Activated effector memory CD4-positive, alpha-beta T cell treated with anti-CD3 and anti-CD28 coated beads, Interleukin-2, amount 50 U/mL, for 16 hours (primary cell): ENCODE measurements around the gene PCSK6.
"Not testable (repeated sequence)": the region's sequence is repeated elsewhere in the genome, so short reads cannot be mapped to it uniquely, and the experiment has no call there.

Experiments used
- DNase-seq: peaks from one replicate; pipeline ENCODE4 v3.0.0-alpha.2; 2020

The PCSK6 gene

DNA sequence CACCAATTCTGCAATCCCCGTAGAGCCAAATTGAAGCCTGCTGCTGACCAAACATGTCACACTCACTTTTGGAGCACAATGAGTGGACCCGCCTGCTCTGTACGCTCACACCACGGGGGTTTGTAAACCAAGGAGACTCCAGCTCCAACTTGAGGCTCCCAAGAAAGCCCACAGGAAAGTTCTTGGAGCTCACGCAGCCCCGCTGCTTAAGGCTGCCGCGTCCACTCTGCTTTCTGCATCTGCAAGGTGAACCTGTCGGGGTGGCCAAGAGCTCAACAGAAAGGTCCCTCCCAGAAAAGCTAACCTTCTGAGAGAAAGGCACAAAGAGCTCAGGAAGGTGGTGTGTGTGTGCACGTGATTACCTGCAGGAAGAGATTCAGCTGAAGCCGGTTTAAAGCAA, 94.9 kb downstream of the PCSK6 start:
- DNase-seq: peak; percentile 8

- peak; percentile 33 for DNase-seq
Measured at GRCh38 chr15:101394056-101394630, 95.4 kb downstream of the PCSK6 start.

DNA sequence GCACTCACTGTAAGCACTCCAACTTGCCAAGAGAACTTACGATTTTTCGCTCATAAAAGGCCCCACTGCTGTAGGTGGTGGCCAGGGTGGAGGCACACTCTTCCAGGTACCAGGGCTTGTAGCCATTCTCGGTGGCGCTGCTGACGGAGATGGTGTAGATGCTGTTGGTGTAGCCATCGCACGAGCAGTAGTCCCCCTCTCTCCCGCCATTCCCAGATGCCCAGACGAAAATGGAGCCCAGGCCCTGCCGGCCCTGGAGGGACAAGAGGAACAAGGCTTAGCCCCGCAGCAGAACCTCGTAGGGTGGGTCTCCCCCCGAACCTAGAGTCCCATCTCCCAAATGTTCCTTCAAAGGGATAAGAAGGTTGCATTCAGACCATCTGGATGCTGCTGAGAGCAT, 96.3 kb downstream of the PCSK6 start:
- peak; percentile 25 for DNase-seq

- DNase-seq: peak; percentile 19
Measured at GRCh38 chr15:101391981-101392640, 97.4 kb downstream of the PCSK6 start.

- DNase-seq: peak; percentile 30
Measured at GRCh38 chr15:101391431-101391830, 98.1 kb downstream of the PCSK6 start.

GRCh38 chr15:101390462-101390861, 99.0 kb downstream of the PCSK6 start:
- peak; percentile 45 for DNase-seq

- peak; percentile 58 for DNase-seq
Measured at GRCh38 chr15:101390060-101390459, 99.4 kb downstream of the PCSK6 start.

GRCh38 chr15:101389362-101389761, 100.1 kb downstream of the PCSK6 start:
- peak; percentile 38 for DNase-seq

DNA sequence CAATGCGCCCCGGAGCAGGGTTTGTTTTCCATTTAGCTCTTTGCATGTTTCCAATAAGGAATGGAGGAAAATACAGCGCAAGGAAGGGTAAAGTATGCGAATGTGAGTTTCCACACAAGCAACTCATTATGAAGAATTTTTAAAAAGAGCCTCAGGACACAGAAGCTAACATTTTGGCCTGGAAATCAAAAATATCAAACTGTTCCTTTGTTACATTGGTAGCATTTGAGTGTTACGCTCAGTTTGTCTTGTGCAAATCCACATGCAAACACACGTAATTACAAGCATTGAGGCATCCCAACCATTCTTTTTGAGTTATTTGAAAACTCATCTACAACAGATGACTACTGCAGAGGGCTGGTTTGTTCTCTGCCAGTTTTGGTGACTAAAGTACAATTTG, 101.5 kb downstream of the PCSK6 start:
- DNase-seq: peak; percentile 3

GRCh38 chr15:101387574-101387973, 101.9 kb downstream of the PCSK6 start:
- no peak for DNase-seq

DNA sequence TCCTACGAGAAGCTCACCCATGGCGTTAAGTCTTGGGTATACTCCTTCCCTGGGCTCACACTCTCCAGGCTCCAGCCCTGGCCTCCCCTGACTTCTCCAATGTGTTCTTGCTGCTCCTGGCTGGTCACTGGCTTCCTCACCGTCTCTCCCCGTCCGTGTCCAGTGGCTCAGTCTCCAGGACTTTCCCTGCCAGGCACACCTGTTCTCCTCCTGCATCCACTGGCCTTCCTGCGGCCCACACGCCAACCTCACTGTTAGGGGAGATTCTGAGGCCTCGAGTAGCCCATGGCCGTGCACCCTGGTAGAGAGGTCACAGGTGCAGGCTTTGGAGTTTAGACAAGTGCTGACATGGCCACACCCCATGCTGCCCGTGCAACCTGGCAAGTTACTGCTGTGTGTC, 102.5 kb downstream of the PCSK6 start:
- no peak for DNase-seq

DNA sequence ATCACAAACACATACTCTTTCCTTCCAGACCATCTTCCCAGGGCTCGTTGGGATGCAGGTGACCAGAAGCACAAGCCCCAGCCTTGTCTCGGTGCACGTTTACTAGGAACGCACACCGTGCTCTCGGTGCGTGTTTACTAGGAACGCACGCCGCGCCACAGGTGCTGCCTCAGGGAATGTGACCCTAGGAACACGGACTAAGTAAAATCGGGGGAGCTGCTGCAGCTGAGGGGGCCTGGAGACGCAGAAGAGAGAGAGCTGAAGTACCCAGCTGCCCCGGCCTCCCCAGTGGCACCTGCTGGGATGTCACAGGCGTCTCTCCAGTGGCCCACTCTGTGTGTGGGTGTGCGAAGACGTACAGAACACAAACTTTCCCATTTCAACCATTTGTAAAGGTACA, 103.5 kb downstream of the PCSK6 start:
- DNase-seq: peak; percentile 17

DNA sequence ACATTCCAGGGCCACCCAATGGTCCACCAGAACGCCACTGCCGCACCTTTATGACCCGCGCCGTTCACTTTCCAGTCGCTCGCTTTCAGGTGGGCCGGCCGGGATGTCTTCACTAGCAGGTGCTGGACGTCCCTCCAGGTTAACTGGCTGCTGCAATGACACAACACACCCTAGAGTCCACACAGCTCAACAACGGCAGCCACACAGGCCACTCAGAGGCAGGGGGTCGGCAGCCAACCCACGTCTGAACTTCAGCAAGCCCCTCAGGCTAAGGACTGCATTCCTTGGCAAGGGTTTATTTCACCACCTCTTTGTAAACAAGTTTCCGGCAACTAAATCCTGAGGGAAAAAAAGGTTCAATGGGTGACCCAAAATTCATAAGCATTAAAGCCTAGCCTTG, 105.2 kb downstream of the PCSK6 start:
- DNase-seq: peak; percentile 17

DNA sequence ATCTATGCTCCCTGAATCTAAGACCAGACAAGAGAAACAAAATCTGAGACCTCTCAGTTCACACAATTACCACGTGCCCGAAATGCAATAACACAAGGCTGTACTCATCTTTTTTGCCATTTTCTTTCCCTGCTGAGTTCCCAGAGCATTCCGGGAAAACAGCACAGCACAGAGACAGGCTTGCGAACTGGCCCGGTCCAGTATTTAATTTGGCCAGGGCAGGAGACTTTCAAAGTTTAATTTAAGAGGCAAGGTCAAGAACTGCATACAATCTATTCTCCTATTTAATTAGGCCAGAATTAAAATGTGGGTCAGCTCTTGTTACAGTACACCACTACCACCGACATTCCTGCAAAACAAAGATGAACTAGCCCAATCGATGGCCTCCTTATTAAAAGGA, 107.0 kb downstream of the PCSK6 start:
- peak; percentile 2 for DNase-seq

- peak; percentile 39 for DNase-seq
Measured at GRCh38 chr15:101381671-101382212, 107.8 kb downstream of the PCSK6 start.

- DNase-seq: no peak
Measured at GRCh38 chr15:101380146-101380545, 109.4 kb downstream of the PCSK6 start.

DNA sequence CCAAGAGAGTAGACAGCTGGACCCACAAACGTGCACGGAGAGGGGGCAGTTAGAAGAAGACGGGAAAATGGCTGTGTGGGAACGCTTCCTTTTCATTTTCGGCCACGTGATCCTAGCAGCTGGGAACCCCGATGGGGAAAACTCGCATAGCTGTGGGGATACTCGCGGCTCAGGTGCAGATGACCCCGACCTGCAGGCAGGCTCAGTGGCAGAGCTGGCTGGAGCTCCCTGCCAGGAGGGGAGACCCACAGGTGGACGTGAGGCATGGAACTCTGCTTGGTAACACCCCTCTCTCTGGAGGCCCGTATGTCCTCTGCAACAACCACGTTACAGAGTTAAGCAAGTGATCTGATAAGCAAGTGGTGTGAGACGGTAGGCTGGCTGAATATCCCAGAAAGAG, 109.9 kb downstream of the PCSK6 start:
- DNase-seq: peak; percentile 38

DNA sequence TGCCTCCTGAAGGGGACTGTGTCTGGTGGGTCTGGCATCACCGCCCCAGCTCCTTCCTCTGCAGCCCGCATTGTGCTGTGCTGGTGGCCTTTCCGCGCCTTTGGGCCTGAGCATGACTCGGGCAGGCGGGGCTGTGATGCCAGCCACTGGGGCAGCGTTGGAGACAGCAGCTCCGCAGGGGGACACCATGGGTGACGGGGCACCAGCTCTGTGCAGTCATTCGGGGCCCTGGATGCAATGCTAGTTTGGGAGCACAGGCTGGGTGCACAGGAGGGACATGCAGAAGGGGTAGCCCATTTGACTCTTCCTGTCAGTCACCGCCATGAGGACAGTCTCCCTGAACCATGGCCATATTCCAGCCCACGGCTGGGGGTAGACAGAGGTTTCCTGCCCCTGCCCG, 110.6 kb downstream of the PCSK6 start:
- DNase-seq: peak; percentile 47

- peak; percentile 22 for DNase-seq
Measured at GRCh38 chr15:101378171-101378755, 111.2 kb downstream of the PCSK6 start.

- peak; percentile 44 for DNase-seq
Measured at GRCh38 chr15:101376615-101377395, 112.7 kb downstream of the PCSK6 start.

DNA sequence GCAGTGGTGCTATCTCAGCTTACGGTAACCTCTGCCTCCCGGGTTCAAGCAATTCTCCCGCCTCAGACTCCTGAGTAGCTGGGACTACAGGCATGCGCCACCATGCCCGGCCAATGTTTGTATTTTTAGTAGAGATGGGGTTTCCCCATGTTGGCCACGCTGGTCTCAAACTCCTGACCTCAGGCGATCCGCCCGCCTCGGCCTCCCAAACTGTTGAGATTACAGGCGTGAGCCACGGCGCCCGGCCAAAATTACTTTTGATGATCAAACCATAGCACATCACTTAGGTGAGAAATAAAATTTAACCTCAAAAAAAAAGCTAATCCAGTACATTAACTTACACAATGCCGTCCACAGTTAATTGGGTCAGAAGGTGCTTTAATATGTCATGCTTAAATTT, 114.5 kb downstream of the PCSK6 start:
- not testable (repeated sequence) for DNase-seq

DNA sequence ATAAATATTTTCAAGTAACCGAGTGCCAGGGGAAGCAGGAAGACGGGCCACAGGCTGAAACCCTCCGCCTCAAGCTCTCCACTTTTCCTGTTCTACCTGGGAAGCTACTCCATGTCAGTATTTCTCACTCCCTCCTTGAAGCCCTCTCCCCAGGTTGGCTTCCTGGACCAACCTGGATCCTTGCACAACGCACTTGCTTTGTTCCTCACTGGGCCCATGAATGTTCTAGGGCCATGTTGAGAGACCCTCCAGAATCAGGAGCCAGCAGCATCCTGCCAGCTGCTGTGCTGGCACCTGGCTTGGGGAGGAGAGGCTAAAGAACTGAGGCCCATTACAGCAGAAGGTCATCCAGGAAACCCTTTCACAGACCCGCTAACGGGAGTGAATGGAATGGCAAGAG, 115.2 kb downstream of the PCSK6 start:
- no peak for DNase-seq

GRCh38 chr15:101373577-101373976, 115.9 kb downstream of the PCSK6 start:
- DNase-seq: no peak
